Stimulated activated CD4-positive, alpha-beta T cell treated with anti-CD3 and anti-CD28 coated beads, TNF-alpha, amount 100 ng/mL, for 24 hours (primary cell): ENCODE data around the gene TMEM108.

ENCODE experiments used
- DNase-seq, 3 experiments: peaks; one replicate each; pipeline ENCODE4 v3.0.0-alpha.2; 2020; ENCODE audit warnings: low read depth in 3 of 3

The TMEM108 gene

DNA sequence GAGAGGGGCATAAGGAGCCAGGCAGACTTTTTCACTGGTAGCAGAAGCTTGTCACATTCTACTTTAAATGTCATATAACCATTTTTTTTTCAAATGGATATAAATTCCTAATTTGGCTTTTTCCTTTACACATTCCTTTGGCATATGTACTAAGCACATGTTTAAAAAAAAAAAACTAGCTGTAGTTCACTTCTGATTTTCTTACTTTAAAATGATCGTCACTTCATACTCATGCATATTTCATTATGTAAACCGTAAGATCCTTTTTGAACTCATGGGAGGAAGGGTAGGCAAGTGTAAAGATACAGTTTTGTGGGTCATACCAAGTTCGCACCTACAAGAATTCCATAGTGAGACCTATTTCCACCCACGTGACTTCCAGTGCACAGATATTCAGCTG, 316.5 kb downstream of the TMEM108 start:
- no peak for DNase-seq

DNA sequence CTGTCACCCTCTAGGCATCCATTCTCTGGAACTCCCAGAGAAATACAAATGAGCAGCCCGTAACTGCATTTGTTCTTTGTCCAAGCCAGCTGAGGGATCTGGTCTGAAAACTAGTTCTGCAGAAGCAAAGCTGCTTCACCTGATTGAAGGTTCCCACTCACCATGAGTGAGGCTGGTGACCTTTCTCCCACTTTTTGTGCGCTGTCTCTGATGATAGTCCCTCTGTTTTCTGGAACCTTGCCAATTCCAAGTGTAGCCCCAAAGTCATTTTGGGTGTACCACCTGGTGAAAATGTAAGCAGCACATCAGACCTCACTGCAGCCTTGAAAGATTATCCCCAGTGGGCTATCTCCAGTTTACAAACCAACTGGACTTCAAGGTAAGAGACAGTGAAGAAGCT, 322.3 kb downstream of the TMEM108 start:
- no peak for DNase-seq

- DNase-seq, result no peak
These were observed 322.8 kb downstream of the TMEM108 start for GRCh38 chr3:133361011-133361410.

- DNase-seq, result no peak
These were observed 323.2 kb downstream of the TMEM108 start for GRCh38 chr3:133361435-133361834.

DNA sequence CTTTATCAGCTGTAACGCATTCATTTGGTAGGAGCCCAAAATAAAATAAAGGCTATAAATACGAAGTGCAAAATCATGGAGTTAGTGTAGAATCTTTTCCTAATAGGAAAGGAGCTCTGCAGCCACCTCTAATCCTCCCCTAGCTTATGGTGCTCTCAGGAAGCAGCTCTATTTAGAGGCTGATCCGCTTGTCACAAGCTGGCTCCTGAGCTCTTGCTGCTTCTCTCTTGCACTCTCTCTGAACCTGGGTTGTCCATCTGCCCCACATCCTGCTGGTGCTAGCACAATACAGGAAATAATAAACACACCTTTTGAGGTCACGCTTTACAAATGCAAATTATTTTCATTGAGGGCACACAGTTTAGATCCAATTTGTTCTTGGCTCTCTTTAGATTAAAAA, 324.3 kb downstream of the TMEM108 start:
- no peak for DNase-seq

- no peak for DNase-seq
These were observed 326.5 kb downstream of the TMEM108 start for GRCh38 chr3:133364704-133365103.

DNA sequence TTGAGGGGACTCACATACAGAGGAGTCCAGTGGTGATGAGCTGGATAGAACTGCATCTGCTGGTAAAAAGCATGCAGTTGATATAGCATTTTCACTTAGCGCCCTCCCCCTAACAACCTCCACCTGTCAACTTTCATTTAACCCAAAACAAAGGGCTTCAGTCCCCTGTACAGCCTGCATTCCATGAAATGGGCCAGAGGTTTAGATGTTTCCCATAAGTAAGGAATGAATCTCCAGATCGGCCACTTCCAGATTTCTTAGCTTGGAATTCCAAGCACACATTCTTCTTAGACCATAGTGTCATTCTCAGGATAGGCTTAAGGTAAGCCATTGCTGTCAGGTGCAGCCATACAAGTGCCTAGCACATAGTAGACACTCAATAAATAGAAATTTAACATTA, 328.7 kb downstream of the TMEM108 start:
- no peak for DNase-seq

GRCh38 chr3:133367403-133367802, 329.2 kb downstream of the TMEM108 start:
- DNase-seq, result no peak

DNA sequence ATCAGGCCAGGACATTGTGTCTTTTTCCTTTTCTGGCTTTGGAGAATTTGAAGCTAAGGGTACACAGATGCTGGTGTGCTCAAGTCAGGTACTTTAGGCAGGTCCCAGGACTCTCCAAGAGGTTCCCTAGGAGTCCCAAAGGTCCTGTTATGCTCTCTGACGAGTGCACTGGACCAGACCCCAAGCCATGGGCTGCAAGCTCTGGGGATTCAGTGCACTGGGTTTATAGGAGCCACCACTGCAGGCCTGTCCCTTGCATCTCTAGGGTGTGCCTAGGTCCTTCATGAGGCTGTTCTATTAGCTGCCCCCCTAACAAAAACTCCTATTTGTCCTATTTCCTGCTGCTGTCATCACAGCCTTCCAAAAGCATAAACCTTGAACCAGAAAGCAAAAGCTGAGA, 329.8 kb downstream of the TMEM108 start:
- DNase-seq, result no peak

DNA sequence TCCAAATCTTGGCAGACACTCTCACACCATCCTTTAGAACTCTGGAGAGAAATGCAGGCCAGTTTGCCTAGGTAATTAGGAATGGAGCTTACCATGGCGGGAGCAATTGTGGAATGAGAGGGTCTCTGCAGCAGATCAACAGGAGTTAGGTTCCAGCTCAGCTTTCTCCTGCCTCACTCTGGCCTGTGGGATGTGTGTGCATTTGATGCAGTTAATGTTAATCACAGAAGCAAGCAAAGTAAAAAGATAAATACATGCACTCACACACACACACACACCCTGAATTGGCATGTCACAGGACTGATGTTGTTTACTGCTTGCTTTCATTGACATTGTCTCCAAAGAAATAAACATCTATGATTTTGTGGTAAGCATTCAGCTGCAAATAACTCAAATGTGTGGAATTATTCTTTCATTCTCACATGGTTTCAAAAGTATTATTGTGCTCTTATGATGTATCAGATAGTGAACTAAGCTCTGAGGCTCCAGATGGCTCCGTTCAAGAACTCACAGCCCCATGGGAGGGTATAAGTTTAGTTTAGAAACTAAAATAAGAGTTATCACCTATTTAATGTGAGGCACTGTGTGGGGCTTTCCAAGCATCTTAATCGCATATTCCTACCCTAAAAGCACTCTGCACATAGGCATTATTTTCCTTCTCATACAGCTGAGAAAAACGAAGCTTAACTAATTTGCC, 330.3 kb downstream of the TMEM108 start:
- DNase-seq, result no peak

GRCh38 chr3:133369068-133369440, 330.9 kb downstream of the TMEM108 start:
- no peak for DNase-seq

- no peak for DNase-seq
These were observed 333.0 kb downstream of the TMEM108 start for GRCh38 chr3:133371181-133371580.

DNA sequence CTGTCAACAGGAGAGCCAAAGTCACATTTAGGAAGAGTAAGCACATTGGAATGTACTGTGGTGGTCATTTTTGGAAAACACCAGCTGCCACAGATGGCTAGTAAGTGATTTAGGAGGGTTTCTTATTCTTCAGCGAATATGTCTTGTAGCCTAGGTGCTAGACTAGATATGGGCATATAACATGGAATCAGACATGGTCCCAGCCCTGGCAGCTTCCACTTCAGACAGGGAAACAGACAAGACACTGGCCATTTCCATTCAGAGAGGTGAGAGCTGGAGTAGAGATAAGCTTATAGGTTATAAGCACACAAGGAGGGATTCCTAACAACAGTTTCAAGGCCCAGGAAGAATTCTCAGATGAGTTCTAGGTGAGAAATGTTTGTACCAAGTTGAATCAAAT, 333.5 kb downstream of the TMEM108 start:
- DNase-seq, result no peak

- DNase-seq, result no peak
These were observed 336.7 kb downstream of the TMEM108 start for GRCh38 chr3:133374708-133375402.

DNA sequence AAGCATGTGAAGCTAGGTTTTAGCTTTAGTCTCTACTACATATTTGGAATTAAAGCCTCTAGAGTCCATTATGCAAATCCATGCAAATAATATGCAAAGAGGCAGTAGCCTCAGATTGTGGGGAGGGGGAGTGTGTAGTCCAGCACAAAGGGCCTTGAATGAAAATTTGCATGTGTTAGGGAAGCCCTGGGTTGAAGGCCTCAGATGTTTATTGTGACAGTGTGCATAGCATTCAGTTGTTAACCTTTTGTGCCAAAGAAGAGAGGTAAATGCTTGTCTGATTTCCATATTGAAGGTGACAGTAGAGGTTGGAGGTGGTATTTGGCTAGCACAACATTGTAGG, 337.2 kb downstream of the TMEM108 start:
- no peak for DNase-seq

- DNase-seq, result no peak
These were observed 338.6 kb downstream of the TMEM108 start for GRCh38 chr3:133376810-133377209.

DNA sequence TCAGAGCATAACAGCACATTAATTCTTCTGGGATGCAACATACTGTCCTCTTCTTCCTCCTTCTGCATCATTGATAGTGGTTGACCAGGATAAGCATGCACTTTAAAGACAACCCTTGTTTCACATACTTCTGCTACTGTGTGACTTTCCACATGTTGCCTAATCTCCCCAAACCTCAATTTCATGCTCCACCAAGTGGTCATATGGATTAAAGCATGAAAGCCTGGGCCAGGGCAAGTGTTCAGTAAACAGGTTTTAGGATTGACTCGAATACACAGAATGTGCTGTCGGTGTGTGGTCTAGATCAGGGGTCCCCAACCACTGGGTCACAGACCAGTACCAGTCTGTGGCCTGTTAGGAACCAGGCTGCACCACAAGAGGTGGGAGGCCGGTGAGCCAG, 339.2 kb downstream of the TMEM108 start:
- DNase-seq, result no peak

DNA sequence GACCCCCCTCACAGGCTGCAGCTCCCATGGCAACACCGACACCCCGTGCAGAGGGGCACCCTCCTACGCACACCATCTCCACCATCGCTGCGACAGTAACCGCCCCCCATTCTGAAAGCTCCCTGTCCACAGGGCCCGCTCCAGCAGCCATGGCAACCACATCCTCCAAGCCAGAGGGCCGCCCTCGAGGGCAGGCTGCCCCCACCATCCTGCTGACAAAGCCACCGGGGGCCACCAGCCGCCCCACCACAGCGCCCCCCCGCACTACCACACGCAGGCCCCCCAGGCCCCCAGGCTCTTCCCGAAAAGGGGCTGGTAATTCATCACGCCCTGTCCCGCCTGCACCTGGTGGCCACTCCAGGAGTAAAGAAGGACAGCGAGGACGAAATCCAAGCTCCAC, 341.7 kb downstream of the TMEM108 start:
- no peak for DNase-seq

- no peak for DNase-seq
These were observed 342.5 kb downstream of the TMEM108 start for GRCh38 chr3:133380481-133381225.

- no peak for DNase-seq
These were observed 343.3 kb downstream of the TMEM108 start for GRCh38 chr3:133381346-133382109.

- DNase-seq, result no peak
These were observed 345.0 kb downstream of the TMEM108 start for GRCh38 chr3:133383175-133383574.

DNA sequence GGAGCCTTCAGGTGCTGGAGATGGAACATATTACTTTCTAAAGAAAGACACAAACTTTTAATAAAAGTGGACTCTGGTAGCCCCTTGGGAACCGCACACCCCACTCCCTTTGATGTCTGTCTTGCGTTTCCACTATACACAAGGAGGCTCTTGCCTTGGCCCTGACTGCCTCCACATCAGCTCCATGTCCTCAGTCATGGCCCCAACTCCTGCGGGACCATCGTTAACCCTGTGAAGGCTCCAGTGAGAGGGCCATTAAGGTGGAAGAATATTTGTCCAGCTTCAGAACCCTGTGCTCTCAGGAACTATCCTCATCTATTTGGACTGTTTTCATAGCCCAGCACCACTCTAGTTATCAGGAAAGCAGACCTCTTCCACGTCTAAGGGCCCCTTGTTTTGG, 345.6 kb downstream of the TMEM108 start:
- DNase-seq, result no peak
